Liver (tissue), 3 donors: ENCODE data around the gene KLF6.

Source experiments
- JUND ChIP-seq, 2 donors: IDR thresholded peaks; 2 replicates each; pipeline ENCODE4 v1.6.1; 2016; ENCODE audit warnings: antibody characterized with exemption in 2 of 2
- RAD21 ChIP-seq, 2 donors: IDR thresholded peaks; 2 replicates each; pipeline ENCODE4 v1.6.1; 2016; ENCODE audit warnings: antibody characterized with exemption in 2 of 2, mild to moderate bottlenecking in 2 of 2
- SP1 ChIP-seq: IDR thresholded peaks from 2 replicates; pipeline ENCODE4 v1.6.1; 2018; ENCODE audit warnings: antibody characterized with exemption, mild to moderate bottlenecking
- TAF1 ChIP-seq: conservative IDR thresholded peaks from 2 replicates; pipeline ENCODE4 v1.6.1; 2016; ENCODE audit warnings: antibody characterized with exemption, mild to moderate bottlenecking
- YY1 ChIP-seq: IDR thresholded peaks from 2 replicates; pipeline ENCODE4 v1.6.1; 2016; ENCODE audit warnings: antibody characterized with exemption, mild to moderate bottlenecking
- TF ChIP-seq, protein P1 (sequence below): fragments of 150-350 bp; IDR thresholded peaks from 2 replicates; pipeline ENCODE4 v1.5.1; 2017; ENCODE audit warnings: improper control_type of control experiment, low read depth, low read length; ENCODE audit not compliant: missing input control
- TF ChIP-seq, protein P2 (sequence below): IDR thresholded peaks from 2 replicates; pipeline ENCODE4 v1.6.1; 2016; ENCODE audit warnings: antibody characterized with exemption
- TF ChIP-seq, protein P3 (sequence below): IDR thresholded peaks from 2 replicates; pipeline ENCODE4 v1.6.1; 2016; ENCODE audit warnings: antibody characterized with exemption
- donor health status: healthy.
- donor health status: healthy.

GRCh38 chr10:3740157-3740871 is 44.7 kb downstream of the KLF6 start:
- no peak for TF ChIP-seq RAD21 (IDR thresholded peaks at IDR 0.05)
- TF ChIP-seq, protein P1, sequence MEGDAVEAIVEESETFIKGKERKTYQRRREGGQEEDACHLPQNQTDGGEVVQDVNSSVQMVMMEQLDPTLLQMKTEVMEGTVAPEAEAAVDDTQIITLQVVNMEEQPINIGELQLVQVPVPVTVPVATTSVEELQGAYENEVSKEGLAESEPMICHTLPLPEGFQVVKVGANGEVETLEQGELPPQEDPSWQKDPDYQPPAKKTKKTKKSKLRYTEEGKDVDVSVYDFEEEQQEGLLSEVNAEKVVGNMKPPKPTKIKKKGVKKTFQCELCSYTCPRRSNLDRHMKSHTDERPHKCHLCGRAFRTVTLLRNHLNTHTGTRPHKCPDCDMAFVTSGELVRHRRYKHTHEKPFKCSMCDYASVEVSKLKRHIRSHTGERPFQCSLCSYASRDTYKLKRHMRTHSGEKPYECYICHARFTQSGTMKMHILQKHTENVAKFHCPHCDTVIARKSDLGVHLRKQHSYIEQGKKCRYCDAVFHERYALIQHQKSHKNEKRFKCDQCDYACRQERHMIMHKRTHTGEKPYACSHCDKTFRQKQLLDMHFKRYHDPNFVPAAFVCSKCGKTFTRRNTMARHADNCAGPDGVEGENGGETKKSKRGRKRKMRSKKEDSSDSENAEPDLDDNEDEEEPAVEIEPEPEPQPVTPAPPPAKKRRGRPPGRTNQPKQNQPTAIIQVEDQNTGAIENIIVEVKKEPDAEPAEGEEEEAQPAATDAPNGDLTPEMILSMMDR, result no peak
- no peak for TF ChIP-seq YY1
- no peak for TF ChIP-seq SP1
- TF ChIP-seq, protein P2, sequence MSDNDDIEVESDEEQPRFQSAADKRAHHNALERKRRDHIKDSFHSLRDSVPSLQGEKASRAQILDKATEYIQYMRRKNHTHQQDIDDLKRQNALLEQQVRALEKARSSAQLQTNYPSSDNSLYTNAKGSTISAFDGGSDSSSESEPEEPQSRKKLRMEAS, result no peak
- TF ChIP-seq TAF1, result no peak
- TF ChIP-seq, protein P3, sequence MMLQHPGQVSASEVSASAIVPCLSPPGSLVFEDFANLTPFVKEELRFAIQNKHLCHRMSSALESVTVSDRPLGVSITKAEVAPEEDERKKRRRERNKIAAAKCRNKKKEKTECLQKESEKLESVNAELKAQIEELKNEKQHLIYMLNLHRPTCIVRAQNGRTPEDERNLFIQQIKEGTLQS, result no peak
- TF ChIP-seq JUND (IDR thresholded peaks at IDR 0.05), result no peak
